Activated T-cell treated with anti-CD3 and anti-CD28 coated beads for 4 hours (primary cell): ENCODE data around the gene CARD14.
"Not testable (repeated sequence)": the region's sequence is repeated elsewhere in the genome, so short reads cannot be mapped to it uniquely, and the experiment has no call there.

Experiments used
- DNase-seq: peaks from one replicate; pipeline ENCODE4 v3.0.0-alpha.2; 2020

The CARD14 gene

DNA sequence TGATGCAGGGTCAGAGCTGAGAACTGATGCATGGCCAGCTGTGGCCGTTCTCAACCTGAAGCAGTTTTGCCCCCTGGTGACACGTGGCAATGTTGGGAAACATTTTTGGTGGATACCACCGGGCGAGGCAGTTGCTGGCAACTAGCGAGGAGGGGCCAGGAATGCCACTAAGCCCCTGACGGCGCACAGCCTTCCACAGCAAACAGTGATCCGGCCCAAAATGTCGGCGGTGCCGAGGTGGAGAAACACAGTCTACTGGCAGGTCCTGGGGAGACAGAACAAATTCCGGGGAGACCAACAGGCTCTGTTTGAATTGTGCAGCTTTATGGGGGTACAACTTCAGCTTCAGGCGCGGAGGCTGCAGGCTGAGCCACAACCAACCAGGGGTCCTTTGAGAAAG lies 58.6 kb downstream of the CARD14 start:
- no peak for DNase-seq

DNA sequence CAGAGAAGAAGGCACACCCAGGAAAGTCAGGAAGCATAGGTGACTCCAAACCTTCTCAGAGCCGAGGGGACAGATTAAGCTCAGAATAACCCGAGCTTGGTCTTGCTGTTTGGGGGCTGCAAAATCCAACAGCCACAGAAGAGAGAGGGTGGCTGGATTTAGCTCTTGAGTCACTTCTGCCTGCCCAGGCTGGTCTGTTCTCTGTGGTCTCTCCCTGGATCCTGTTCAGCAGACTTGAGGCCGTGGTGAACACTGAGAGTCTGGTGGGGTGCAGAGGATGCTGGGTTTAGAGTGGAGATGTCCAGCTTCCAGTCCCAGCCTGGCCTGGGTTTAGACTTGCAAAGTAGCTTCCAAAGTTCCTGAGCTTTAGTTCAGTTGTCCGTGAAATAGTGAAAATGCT lies 59.2 kb downstream of the CARD14 start:
- DNase-seq = no peak

DNA sequence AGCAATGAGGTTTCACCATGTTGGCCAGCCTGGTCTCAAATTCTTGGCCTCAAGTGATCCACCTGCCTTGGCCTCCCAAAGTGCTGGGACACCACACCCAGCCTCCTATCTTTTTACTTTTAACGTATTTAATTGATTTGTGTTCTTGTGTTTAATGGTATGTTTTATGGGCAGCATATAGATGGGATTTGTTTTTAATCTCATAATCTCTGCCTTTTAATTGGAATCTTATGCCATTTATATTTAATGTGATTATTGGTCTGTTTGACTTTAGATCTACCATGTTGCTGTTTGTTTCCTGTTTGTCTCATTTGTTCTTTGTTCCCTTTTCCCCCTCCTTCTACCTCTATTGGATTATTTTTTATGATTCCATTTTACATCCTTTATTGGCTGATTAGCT lies 62.6 kb downstream of the CARD14 start:
- DNase-seq = no peak

DNA sequence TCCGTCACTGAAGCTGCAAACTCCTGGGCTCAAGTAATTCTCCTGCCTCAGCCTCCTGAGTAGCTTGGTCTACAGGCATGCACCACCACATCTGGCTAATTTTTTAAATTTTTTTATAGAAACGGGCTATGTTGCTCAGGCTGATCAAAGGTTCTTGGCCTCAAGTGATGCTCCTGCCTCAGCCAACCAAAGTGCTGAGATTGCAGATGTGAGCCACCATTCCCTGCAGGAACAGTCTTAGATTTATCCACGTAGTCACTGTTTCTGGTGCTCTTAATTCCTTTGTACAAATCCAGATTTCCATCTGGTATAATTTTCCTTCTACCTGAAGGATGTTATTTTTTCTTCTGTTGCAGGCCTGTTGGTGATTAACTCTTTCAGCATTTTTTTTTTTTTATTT lies 63.4 kb downstream of the CARD14 start:
- no peak for DNase-seq

DNA sequence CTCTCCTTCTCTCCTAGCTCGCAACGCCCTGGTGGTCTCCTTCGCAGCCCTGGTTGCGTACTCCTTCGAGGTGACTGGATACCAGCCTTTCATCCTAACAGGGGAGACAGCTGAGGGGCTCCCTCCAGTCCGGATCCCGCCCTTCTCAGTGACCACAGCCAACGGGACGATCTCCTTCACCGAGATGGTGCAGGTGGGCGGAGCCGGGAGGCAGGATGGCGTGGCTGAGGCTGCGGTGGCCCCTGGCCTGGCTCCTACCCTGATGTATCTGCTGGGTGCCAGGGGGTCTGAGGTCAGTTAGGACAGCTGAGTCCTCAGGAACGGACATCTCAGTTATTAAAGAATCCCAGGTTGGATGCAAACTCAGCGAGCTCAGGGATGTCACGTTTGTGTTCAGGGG lies 67.1 kb downstream of the CARD14 start:
- DNase-seq = no peak

DNA sequence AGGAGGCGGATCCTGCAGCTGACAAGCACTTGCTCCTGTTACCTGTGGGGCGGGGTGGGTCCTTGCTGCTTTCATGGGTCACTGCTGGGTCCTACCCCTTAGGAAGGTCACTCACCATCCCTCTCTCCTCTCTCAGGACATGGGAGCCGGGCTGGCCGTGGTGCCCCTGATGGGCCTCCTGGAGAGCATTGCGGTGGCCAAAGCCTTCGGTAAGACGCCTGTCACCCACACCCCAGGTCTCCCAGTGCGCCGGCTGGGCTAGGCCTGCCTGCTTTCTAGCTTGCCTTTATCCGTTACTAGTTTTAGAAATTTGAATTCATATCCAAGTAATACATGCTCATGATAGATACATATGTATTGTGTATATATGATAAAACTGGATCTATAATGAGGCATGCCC lies 67.6 kb downstream of the CARD14 start:
- DNase-seq = no peak

DNA sequence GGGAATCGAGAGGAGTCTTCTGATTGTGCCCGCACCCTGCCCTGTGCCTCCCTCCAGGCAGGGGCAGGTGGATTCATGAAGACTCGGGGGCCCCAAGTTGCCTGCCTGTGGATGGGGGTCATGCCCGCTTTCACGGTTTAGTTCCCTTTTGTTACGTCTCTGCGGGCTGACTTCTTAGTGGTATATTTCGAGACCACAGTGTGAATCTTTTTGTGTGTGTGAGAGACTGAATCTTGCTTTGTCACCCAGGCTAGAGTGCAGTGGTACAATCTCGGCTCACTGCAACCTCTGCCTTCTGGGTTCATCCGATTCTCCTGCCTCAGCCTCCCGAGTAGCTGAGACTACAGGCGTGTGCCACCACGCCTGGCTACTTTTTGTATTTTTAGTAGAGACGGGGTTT lies 72.7 kb downstream of the CARD14 start:
- no peak for DNase-seq

DNA sequence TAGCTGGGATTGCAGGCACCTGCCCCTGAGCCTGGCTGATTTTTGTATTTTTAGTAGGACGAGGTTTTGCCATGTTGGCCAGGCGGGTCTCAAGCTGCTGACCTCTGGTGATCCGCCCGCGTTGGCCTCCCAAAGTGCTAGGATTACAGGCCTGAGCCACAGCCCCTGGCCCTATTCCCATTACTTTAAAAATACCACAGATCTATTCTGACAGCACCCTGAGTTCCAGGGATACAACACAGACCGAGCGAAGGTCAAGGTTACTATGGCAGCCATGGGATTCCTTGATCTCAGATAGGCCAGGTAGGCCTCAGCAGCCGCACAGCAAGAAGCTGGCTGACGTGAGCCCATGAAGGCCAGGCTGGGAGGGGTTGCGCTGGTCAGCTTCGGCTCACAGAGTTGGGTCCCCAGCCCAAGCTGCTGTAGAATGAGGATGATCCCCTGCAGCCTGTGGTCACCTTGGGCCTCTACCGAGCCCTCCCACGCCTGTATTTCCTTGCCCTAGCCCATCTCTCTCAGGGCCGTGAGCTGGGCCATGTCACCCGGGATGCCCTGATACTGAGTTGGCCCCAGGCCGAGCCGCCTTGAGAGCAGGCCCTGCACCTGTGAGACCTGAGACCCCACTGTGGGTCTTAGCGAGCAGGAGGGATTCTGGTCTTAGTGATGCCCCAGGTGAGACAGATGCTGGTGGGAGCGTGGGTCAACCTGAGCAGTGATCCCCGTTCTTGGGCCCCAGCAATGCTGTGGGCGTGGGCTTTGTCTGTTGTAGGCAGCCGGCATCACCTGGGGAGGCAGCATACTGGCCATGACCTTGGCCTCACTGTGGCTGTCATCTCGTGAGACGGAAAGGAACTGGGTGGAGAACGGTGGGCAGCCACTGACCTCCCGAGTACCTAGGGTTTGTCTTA lies 74.0 kb downstream of the CARD14 start:
- no peak for DNase-seq

DNA sequence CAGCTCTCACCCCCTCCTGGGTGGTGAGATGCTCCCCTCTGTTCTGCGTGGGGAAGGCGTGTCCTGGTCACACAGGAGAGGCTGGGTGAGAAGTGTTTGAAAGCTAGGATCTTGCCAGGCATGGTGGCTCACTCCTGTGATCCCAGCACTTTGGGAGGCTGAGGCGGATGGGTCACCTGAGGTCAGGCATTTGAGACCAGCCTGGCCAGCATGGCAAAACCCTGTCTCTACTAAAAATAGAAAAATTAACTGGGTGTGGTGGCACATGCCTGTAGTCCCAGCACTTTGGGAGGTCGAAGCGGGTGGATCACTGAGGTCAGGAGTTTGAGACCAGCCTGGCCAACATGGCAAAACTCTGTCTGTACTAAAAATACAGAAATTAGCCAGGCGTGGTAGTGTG lies 74.6 kb downstream of the CARD14 start:
- not testable (repeated sequence) for DNase-seq

DNA sequence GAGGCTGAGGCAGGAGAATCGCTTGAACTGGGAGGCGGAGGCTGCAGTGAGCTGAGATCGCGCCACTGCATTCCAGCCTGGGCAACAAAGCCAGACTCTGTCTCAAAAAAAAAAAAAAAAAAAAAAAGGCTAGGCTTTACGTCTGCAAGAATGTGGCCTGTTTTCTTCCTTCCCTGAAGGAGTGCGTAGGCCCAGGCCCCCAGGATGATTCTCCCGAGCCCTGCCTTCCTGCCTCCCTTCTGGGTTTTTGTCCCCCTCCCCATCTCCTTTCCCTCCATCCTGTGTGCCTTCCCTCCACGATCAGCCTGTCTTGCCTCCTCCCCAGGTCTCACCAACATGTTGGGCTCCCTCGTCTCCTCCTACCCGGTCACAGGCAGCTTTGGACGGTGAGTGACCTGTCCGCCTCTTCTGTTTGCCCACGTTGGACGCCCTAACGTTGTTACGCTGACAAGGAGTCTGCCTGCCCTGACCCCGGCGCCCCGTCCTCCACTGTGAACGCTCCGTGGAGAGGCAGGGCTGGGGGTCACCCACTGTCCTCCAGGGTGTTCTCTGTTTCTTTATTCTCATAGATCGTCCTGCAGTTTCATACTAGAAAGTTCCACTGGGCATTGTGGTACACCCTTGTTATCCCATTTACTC lies 75.2 kb downstream of the CARD14 start:
- no peak for DNase-seq

DNA sequence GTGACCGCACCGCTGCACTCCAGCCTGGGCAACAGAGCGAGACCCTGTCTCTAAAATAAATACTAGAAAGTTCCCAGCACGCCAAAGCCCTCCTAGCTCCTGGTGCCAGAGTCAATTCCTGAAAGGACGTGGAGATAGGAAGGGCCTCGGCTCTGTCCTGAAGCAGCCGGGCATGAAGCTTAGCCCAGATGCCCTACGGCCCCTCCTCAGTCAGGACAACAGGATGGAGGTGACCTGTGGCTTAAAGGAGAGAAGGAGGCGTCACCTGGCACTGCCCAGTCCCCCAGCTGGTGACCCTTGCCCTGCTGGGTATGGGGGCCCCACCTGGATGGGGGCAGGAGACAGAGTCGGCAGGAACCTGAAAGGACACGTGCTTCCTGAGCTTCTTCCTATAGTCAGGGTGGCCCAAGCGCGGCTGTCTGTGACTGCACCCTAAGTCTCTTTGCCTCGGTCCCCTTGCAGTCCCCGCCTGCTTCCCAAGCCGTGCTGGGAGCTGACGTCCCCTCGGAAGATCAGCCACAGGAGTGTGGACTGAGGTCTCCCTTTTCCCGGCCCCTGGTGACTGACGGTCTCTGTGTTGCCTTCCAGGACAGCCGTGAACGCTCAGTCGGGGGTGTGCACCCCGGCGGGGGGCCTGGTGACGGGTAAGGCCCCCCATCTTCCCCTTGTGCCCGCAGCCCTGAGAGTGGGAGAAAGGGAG lies 75.9 kb downstream of the CARD14 start:
- no peak for DNase-seq

DNA sequence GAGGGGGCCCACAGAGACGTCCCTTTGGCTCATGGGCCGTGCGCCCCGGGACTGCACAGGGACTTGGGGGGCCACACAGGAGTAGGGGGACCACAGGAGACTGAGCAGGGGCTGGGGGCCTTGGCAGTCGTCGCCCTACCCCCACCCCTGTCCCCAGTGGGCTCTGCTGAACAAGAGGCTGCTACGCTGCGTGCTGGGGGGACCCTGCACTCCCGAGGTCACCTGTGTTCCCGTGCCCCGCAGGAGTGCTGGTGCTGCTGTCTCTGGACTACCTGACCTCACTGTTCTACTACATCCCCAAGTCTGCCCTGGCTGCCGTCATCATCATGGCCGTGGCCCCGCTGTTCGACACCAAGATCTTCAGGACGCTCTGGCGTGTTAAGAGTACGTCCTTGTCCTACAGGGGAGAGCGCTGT lies 76.4 kb downstream of the CARD14 start:
- DNase-seq = no peak

DNA sequence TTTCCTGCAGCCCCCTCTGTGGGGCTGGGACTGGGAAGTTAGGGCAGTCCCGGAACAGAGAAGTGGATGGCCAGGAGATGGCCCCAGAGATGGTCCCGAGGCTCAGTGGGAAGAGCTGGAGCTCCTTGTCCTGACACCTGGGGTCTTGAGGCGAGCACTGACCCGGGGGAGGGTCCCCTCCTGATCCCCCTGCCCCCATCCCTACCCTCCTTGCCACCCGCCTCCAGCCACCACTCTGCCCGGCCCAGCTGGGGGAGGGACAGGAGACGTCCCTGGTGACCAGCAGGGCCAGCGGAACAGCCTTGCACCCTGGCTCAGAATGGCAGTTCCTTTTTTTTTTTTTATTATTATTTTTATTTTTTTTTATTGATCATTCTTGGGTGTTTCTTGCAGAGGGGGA lies 76.9 kb downstream of the CARD14 start:
- DNase-seq = no peak

DNA sequence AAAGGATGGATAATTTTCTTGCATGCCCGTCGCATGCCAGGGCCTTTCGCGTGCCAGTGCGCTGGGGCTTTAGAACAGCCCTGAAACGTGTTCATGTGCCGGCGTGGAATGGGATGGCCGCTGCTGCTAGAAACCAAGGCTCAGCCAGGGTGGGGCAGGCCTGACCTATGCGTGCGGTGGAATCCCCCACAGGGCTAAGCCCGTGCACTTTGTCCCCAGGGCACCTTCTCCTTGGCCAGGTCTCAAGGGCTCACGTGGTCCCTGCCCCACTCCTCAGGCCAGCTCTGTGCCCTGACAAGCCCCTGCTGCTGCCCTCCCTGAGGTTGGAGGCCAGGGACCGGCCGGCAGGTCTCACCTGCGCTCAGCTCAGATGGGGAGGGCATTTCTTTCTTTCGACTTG lies 77.7 kb downstream of the CARD14 start:
- no peak for DNase-seq

DNA sequence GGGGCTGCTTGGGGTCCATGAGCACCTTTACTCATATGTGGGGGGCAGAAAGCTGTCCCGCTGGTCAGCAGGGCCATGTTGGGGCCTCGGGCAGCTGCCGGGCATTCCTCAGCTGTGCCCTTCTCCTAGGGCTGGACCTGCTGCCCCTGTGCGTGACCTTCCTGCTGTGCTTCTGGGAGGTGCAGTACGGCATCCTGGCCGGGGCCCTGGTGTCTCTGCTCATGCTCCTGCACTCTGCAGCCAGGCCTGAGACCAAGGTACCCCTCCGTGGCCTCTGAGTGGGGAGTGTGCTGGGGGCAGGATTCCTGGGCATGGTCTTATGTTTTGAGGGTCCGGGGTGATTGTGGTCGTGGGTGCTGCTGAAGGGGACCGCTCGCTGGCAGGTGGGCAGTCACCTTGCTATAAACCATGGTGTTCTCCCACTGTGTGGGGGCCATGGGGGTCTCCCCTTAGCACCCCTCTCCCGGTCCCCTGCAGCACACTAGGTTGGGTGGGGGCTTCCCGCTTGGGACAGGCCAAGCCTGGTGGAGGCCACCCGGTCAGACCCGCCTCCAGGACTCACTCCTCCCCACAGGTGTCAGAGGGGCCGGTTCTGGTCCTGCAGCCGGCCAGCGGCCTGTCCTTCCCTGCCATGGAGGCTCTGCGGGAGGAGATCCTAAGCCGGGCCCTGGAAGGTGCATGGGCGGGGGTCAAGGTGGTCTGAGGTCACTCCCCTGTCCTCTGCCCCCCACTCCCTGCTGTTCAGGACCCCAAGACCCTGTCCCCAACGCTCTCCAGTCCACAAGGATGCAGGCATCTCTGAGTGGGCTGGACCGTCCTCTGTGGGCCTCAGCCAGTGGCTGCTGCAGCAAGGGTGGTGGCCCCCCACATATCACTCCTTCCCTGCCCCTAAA lies 78.4 kb downstream of the CARD14 start:
- no peak for DNase-seq

DNA sequence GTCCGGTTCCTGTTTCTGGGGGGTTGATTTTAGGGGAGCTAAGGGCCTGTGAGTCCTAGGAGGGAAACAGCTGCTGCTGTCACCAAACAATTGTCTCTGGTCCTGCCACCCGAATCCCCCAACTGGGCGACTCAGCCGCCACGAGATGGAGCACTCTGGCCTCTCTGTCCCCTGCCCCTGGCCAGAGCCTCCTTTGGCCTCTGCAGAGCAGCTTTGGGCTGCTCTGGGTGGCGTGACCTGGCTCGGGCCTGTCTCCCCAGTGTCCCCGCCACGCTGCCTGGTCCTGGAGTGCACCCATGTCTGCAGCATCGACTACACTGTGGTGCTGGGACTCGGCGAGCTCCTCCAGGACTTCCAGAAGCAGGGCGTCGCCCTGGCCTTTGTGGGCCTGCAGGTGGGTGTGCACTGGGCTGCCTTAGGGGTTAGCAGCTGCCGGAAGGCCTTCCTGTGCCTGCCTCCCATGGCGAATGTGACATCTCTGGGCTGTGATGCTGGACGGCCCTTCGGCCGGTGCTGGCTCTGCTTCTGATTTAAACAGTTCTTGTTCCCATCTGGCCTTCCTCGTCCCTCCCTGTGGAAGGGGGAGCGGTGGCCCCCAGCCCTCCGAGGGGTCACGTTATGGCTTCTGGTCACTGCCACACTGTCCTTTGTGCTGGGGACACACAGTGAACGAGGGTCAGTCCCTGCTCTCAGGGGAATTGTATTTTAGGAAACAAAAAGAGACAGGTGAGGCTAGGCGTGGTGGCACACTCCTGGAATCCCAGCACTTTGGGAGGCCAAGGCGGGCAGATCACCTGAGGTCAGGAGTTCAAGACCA lies 79.3 kb downstream of the CARD14 start:
- no peak for DNase-seq

DNA sequence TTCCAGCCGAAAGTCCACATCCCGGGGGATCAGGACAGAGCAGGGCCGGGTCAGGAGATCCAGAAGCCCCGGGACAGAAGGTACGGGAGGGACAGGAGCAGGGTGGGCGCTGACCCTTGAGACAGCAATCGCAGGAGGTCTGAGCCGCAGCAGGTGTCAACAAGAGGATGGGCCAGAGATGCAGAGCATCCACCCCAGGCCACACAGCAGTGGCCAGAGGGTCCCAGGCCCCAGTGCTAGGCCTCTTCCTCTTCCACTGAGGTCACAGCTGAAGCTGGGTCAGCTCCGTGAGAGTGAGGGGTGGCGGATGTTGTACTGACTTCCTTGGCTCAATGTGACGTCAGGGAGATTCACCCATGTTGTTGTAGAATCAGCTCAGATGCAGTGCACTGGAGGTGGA lies 82.1 kb downstream of the CARD14 start:
- DNase-seq = no peak

DNA sequence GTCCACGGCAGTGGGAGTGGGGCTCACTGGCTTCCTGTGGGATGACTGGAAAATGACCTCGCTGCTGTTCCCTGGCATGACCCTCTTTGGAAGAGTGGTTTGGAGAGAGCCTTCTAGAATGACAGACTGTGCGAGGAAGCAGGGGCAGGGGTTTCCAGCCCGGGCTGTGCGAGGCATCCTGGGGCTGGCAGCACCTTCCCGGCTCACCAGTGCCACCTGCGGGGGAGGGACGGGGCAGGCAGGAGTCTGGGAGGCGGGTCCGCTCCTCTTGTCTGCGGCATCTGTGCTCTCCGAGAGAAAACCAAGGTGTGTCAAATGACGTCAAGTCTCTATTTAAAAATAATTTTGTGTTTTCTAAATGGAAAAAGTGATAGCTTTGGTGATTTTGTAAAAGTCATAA lies 83.0 kb downstream of the CARD14 start:
- peak; percentile 75 for DNase-seq

DNA sequence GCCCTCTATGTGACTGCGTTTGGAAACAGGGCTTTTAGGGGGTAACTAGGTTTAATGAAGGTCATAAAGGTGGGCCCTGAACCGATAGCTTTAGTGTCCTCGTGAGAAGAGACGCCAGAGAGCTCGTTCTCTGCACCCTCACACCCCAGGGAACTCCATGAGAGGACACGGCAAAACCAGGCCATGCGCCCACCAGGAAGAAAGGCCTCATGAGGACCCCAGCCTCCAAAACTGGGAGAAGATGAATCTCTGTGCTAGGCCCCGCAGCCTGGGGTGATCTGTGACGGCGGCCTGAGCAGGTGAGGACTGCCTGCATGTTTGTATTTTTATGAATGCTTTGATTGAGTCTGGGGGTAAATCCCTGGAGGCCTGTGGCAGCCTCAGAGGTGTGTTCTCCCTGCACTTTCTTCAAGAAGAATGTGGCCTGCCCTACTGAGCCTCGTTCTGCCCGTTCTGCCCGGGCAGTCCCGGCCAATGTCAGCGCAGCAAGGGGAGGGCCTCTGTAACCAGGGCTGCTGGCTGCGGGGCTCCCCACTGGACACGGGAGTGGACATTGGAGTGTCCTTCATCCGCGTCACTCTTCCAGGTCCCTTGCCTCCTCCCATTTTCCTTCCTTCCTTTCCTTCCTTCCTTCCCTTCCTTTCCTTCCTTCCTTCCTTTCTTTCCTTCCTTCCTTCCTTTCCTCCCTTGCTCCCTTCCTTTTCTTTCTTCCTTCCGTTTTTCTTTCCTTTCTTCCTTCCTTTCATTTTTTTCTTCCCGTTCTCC lies 84.0 kb downstream of the CARD14 start:
- DNase-seq = no peak

DNA sequence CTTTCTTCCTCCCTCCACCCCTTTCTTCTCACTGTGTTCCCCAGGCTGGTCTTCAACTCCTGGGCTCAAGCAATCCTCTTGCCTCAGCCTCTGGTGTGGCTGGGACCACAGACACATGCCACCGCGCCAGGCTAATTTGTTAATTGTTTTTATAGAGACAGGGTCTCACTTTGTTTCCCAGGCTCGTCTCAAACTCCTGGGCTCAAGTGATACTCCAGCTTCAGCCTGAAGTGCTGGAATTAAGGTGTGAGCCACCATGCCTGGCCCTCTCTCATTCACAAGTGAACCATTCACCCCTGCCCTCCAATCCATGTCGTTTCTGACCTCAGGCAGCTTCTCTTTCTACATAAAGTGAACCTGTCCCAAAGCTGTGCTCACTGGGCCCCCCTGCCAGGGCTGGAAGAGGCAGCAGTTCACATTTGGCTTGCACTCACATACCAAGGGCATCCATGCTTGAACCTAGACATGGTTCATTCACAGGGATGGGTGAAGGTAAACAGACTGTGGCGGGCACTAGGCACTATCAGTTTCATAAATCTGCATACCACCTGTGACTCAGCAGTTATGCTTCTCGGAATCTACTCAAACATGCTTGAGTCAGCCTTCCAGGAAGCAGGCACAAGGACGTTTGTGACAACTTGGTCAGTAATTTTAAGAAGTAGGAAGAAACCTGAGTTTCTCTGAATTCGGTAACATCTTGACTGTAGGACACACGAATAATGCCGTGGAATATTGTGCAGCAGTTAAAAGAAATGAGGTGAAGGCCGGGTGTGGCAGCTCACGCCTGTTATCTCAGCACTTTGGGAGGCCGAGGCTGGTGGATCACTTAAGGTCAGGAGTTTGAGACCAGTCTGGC lies 84.8 kb downstream of the CARD14 start:
- DNase-seq = no peak
